ENCODE measurements around the gene PEX13. TPM values are rescaled to one million over a fixed set of nuclear protein-coding genes. Genes with fewer than 3 reads are reported as not detected.

The PEX13 gene
- total RNA-seq, 2 donors from 2014 or later, result 18.2 to 19.8 TPM

DNA sequence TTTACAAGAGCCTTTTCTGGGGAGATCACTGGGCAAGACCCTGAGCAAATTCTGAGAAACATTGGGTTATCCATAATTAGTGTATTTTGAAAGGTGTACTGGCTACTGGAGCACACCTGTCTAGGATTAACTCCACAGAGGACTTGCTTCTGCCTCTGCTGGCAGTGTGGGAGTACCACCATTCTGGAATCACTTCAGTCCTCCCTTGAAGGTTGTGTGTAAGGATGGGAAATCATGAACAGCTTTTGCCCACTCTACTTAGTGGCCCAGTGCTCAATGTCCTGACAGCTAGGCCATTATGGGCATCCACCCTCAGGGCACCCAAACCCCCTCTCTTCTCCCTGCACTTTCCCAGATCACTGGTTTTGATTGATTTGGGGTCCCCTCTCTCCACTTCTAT is 40.0 kb downstream of the PEX13 start:
- TF ChIP-seq POLR2A (IDR thresholded peaks at IDR 0.05) (no peak), CTCF (IDR thresholded peaks at IDR 0.05) (no peak)
- no peaks in the 10 kb centered on the region for H3K9me3 ChIP-seq
- no peaks in the 10 kb centered on the region for H3K27me3 ChIP-seq
- no peak for ATAC-seq
- no peak overlapping the region for H3K4me3 ChIP-seq
- H3K36me3 ChIP-seq (replicated peaks in 1 of 2; ENCODE audit: insufficient read depth in 1 of 2, low read depth in 2 of 2), result no peaks in the 10 kb centered on the region
- no peak for DNase-seq
- intact Hi-C loops (cut with DNase I), result no loop called here
- no peak overlapping the region for H3K27ac ChIP-seq
- H3K4me1 ChIP-seq, result peaks cover 14% of the 10 kb centered on the region

DNA sequence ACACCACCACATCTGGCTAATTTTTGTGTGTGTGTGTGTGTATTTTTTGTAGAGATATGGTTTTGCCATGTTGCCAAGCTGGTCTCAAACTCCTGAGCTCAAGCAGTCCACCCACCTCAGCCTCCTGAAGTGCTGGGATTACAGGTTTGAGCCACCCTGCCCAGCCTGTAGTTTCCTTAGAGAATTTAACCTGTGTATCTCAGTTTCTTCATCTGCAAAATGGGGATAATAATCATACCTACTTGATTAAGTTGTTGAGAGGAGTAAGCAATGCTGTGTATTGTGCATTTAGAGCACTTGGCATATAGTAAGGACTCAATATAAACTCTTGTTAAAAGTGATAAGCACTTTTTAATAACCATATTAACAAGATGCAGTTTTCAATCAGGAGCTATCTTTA is 41.9 kb downstream of the PEX13 start:
- Histone ChIP-seq H3K27ac (no peak overlapping the region), H3K4me3 (no peak overlapping the region), H3K27me3 (no peaks in the 10 kb centered on the region), H3K36me3 (replicated peaks in 1 of 2; ENCODE audit: insufficient read depth in 1 of 2, low read depth in 2 of 2) (no peaks in the 10 kb centered on the region), H3K4me1 (peaks cover 14% of the 10 kb centered on the region), H3K9me3 (no peaks in the 10 kb centered on the region)
- no peak for ATAC-seq
- no peak for DNase-seq
- TF ChIP-seq CTCF (IDR thresholded peaks at IDR 0.05) (no peak), POLR2A (IDR thresholded peaks at IDR 0.05) (no peak)
- intact Hi-C loops (cut with DNase I), result no loop called here

DNA sequence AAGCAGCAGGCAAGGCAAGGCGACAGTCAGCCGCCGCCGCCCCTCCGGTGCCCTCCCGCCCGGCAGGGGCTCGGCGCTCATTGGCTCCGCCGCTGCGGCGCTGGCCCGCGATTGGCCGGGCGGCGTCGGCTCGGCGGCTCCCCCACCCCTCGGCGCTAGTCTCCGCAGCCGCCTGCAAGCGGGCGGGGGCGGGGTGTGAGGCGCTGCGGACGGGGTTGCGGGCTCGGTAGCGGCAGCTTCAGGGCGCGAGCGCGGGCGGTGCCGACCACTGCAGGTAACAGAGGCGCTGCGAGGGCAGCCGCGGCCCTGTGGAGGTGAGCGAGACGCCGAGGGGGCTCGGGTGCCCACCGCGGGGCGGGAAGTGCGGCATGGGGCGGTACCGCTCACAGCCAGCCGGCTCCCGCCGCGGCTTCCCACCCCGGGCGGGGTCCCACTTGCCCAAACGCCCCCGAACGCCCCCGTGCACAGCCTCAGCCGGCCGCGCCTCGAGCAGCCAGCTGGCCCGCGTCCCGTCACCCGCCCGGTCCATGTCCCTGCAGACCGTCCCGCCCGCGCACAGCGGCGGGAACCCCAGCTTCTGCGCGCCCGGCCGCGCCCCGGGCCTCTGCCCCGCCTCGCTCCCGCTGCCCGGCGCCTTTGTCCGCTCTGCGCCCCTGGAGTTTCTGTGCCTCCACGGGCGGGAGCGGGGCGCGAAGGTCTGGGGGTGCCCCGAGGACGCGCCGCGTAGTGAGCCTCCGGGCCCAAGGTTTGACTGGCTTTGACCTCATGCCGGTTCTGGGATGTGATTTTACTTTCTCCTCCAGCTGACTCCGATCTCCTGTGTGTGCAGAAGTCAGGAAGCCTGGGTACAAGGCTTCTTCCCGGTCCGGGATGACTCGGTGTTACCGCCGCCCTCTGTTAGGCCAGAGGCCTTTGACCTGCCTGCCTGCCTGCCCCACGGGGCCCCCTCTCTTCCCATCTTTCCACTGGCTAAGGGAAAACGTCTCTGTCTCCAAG is 48.5 kb downstream of the PEX13 start, which contains the start of gene SANBR:
TSS of gene SANBR (plus strand) at position 158 of the 996 bp plus-strand sequence. CDS start 4,480 bp downstream, outside the sequence.
- Histone ChIP-seq H3K27ac (peak within 1 kb of the TSS; percentile 75 to 83 (median 78)), H3K36me3 (replicated peaks in 1 of 2; ENCODE audit: insufficient read depth in 1 of 2, low read depth in 2 of 2) (no peaks in the 10 kb centered on the region), H3K27me3 (no peaks in the 10 kb centered on the region), H3K9me3 (no peaks in the 10 kb centered on the region), H3K4me3 (peak within 1 kb of the TSS; percentile 86), H3K4me1 (no peaks in the 10 kb centered on the region)
- TF ChIP-seq CTCF (IDR thresholded peaks at IDR 0.05), result peak in 2 of 7 experiments; percentile 12 to 23
- TF ChIP-seq POLR2A (IDR thresholded peaks at IDR 0.05), result peak; percentile 42 to 52 (median 48)
- peak; percentile 99 for ATAC-seq
- intact Hi-C loops (cut with DNase I), result no loop called here
- peak; percentile 85 to 90 (median 88) for DNase-seq
- 1% methylated on average over 11 to 102 of the region's 112 CpGs for WGBS, 2 donors

DNA sequence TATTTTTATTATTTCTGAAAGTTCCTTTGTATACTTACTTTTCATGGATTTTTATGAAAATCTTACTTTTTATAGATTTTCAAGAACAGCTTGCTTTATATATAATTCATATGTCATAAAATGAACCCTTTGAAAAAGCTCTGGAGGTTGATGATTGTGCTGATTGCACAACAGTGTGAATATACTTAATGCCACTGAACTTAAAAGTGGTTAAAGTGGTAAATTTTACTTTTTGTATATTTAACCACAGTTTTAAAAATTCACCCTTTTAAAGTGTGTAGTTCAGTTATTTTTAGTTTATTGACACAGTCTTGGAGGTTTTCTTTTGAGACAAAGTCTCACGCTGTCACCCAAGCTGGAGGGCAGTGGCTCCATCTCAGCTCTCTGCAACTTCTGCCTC is 56.6 kb downstream of the PEX13 start:
- H3K4me3 ChIP-seq, result no peak overlapping the region
- DNase-seq (no peak), ATAC-seq (no peak)
- no peaks in the 10 kb centered on the region for H3K27me3 ChIP-seq
- no peaks in the 10 kb centered on the region for H3K36me3 ChIP-seq (replicated peaks in 1 of 2; ENCODE audit: insufficient read depth in 1 of 2, low read depth in 2 of 2)
- intact Hi-C loops (cut with DNase I), result no loop called here
- no peak for TF ChIP-seq POLR2A (IDR thresholded peaks at IDR 0.05)
- TF ChIP-seq CTCF (IDR thresholded peaks at IDR 0.05), result no peak
- no peaks in the 10 kb centered on the region for H3K4me1 ChIP-seq
- H3K9me3 ChIP-seq, result no peaks in the 10 kb centered on the region
- H3K27ac ChIP-seq, result no peak overlapping the region
- WGBS, 2 donors, result 96 to 100% methylated on average over 1 of the region's 1 CpG
